A172 (cell line): Measurements from ENCODE around the gene RDM1. TPM values are rescaled to one million over a fixed set of nuclear protein-coding genes. Genes with fewer than 3 reads are reported as not detected.
A peak's percentile ranks its signal among the peaks of the same experiment; 100 is the strongest.

ENCODE experiments used
- DNase-seq: peaks from one replicate; pipeline ENCODE4 v3.0.0-alpha.2; 2015; ENCODE audit warnings: low spot score
- total RNA-seq: library from RNA; depleted of rRNA; stranded (reverse); fragments of >200 nt; shearing (Covaris generic); gene quantifications from 2 replicates; pipeline ENCODE4 v1.2.3, GENCODE V29; 2014

RDM1 gene
- total RNA-seq, 1 experiment from 2014 or later = 7.1 TPM

DNA sequence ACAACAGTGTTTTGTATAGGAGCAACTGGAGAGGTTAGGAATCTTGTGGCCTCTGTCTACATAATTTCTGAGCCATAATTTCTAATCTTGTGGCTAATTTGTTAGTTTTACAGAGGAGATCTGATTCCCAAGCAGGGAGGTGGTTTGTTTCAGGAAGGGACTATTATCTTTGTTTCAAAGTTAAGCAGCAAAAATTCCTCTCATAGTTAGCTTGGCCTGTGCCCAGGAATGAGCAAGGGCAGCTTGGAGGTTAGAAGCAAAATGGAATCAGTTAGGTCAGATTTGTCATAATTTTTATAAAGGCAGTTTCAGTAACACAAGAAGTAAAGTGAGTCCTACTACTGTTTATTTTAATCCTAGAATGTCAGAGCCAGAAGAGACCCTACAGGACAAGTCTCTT, 2.0 kb upstream of the RDM1 start:
- DNase-seq = no peak

DNA sequence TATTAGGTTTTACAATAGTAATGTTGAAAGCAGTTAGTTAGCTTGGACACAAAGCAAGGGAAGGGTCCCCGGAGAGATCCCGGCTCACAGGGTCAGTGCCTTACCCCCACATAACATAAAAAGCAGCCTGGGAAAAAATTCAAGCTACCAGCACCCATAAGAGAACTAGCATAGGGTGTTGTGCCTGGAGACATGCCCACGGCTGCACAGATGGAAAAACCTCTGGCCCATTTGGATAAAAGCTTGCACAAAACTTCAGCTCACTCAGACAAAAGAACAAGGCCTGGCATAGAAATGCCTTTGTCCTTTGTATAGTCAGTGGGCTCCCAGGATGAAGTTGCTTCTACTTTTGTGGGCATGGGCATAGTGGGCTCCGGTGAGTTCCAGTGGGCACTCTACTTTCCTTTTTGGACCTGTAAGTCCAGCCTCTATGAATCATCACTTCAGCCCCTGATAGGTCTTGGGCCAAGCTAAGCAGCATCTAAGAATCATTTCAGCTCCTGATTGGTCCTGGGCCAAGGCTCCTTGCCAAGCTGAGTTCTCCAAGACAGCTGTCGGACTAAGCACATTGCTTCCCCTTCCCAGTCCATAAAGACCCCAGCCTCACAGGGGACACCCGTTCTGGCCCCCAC, 1.3 kb upstream of the RDM1 start:
- peak; percentile 10 for DNase-seq

DNA sequence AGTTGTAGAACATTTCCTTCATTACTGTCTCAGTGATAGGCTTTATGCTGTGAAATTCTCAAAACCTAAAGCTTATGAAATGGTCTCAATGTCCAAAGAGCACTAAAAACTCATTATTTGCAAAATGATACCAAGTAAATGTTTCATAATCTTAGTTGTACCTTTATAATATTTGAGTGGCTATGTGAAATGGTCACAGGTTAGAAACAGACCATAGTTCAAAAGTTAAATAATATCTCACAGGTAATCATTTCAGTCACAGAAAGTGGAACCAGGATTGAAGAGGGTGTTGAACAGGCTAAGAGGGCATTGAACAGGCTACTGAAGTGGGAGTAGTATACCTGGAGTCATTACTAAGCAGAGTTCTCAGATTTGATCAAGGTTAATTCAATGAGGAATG, 2.9 kb downstream of the RDM1 start:
- no peak for DNase-seq

DNA sequence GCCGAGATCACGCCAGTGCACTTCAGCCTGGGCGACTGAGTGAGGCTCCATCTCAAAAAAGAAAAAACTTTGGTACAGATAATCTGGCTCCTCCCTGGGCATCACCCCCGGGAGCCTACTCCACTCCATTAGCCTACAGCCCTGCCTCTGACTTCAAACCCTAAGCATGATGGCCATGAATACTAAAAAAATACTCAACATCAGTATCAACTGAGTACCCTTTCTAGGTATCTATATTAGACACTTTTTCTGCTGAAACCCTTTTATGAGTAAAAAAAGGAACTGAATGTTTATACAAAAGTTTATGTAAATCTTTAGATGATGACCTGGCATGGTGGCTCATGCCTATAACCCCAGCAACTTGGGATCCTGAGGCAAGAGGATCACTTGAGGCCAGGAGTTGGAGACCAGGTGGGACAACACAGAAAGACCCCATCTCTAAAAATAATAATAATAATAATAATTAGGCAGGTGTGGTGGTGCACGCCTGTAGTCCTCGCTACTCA, 6.9 kb downstream of the RDM1 start:
- DNase-seq = no peak

DNA sequence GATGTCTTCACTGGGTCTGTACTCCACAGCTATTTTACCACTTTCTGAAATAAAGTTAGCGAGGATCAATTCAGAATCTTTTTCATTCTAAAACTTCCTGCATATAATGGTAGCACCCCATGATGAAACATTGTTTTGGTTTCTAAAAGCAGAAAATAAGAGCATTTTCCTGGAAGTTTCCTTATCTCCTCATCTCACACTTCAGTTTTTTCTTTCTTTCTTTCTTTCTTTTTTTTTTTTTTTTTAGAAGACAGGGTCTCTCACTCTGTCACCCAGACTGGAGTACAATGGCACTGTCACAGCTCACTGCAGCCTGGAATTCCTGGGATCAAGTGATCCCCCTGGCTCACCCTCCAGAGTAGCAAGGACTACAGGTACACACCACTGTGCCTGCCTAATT, 10.3 kb downstream of the RDM1 start:
- no peak for DNase-seq

DNA sequence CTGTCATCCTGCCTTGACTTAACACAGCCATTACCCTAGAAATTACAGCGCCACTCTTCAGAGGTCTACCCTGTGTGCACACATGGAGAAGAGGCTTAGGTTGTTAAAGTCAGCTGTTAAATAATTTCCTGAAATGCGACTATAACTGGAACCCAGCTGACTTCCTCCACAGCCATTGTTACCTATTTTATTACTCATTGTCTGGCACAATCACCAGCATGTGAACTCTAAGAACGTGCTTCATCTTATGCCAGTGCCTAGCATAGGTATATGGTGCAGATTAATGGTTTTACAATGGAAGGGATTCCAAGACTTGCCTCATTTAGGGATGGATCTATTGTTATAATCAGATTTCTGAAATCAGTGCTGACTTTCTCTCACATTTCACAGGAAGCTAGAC, 11.9 kb downstream of the RDM1 start:
- DNase-seq = no peak

DNA sequence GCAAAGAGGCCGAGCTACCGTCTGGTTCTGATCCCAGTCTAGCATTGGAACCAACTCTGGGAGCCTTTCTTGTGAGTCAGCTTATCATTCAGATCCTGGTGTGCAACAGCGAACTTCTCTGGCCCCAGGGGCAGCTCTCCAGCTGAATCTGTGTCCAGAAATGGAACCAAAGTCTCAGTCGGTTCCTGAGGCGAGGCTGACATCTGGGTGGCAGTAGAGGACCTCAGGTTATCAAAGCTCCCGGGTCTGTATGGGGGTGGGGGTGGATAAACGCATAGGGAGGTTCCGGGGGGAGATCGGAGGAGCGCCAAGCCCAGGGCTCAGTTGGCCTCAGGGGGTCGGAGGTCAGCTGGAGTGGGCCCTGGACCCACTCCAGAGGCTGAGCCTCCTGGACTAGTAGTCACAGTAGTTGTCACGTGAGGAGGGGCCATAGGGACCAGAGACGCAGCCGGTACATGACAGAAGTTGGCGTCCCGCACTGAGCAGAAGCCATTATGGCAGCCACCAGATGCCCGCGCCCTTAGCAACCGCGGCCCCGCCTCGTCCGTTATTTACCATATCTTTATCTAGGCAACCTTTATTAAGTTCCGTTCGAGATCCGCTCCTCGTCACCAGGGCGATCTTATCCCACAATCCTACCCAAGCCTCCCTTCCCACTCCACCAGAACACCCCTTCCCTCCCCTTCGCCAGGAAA, 12.9 kb downstream of the RDM1 start:
- no peak for DNase-seq

DNA sequence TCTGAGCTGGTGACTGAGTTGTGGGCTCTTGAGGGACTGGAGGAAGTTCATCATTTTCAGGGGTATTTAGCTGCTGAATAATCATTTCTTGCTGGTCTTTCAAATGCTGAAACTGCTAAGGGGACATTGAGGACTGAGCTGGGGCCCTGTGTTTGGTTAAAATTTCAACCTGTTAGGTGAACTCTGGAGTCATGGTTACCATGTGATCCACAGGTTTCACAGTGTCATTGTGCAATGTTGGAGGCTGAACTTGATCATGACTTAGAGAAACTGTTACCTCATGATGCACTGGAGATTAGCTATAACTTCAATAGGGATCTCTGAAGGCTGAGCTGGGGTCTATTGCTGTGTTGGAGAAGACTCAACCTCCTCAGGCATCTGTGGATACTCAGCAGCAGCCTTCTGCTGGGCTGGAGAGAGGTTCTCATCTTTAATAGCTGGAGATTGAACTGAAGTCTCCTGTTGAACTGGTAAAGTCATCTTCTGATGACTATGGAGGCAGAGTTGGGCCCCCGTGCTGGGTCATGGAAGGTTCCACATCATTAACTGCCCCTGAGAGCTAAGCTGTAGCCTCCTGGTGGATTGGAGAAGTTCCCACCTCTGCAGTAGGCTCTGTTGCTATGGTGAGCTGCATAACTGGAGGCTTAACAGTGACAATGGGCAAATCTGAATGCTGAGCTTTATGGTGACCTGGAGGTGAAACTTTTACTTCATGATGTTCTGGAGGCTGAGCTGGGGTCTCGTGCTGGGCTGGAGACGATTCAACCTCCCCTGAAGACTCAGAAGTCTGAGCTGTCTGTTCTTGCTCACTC, 15.2 kb downstream of the RDM1 start:
- no peak for DNase-seq

DNA sequence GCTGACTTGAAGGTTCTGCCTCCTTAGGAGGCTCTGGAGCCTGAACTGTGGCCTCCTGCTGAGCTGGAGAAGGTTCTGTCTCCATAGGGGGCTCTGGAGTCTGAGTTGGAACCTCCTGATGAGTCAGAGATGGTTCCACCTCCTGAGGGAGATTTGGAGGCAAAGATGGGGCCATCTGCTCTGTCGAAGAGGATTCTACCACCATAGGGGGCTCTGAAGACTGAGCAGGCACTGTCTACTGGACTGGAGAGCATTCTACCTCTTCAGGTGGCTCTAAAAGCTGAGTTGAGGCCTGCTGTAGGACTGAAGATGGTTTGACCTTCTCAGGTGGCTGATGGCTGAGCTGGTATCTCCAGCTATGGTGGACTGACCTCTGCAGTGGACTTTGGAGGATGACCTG, 16.2 kb downstream of the RDM1 start:
- no peak for DNase-seq

DNA sequence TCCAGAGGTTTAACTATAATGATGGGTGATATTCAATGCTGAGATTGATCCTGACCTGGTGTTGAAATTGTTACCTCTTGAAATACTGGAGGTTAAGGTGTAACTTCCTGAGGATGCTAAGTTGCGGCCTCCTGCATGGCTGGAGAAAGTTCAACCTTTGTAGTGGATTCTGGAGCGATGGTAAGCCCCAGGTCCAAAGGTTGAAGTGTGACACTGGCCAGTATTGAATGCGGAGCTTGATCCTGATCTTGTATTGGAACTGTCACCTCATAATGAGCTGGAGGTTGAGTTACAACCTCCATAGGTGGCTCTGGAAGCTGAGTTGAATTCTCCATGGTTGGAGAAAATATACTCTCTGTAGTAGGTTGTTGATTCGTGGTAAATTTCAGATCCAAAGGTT, 17.0 kb downstream of the RDM1 start:
- DNase-seq = no peak

DNA sequence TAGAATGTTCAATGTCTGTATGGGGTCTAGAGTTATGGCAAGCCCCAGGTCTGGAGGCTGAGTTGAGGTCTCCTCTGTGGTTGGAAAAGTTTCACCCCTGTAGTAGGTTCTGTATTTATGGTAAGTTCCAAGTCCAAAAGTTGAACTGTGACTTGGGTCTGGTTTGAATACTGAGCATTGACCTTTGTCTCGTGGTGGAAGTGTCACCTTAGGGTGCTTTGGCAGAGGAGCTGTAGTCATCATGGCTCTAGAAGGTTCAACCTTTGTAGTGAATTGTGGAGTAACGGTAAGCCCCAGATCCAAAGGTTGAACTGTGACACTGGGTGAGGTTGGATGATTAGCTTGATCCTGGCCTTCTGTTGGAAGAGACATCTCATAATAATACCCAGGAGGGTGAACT, 17.6 kb downstream of the RDM1 start:
- DNase-seq = no peak

DNA sequence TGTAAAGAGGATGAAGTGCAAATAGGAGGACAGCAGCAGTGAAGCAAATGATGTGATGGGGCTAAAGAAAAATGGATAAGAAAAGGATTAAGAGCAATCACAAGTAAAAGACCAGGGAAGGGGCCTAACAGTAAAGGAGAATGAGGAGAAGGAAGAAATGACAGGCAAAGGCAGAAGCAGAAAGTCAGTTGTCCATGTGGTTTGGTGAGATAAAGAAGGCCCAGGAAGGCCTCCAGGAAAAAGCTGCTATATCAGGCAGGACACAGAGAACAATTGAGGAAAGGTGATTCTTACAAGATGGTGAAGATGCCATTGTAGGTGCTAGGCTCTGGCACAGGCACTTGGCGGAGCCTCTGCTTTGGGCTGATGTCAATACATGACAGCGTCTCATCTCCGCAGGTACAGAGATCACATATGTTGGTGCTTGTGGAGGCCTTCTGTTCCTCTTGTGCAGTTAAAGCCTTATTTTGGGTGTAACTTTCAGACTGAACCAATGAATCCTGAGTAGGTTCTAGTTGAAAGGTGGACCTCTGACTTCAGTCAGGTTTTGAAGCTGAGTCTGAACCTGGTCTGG, 18.1 kb downstream of the RDM1 start:
- DNase-seq = no peak

DNA sequence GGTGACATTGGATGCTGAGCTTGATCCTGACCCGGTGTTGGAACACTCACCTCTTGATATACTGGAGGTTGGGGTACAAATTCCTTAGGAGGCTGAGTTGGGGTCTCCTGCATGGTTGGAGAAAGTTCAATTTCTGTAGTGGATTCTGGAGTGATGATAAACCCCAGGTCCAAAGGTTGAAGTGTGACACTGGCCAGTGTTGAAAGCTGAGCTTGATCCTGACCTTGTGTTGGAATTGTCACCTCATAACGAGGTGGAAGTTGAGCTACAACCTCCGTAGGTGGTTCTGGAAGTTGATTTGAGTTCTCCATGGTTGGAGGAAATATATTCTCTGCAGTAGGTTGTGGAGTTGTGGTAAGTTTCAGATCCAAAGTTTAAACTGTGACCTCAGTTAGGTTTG, 21.2 kb downstream of the RDM1 start:
- DNase-seq = no peak

DNA sequence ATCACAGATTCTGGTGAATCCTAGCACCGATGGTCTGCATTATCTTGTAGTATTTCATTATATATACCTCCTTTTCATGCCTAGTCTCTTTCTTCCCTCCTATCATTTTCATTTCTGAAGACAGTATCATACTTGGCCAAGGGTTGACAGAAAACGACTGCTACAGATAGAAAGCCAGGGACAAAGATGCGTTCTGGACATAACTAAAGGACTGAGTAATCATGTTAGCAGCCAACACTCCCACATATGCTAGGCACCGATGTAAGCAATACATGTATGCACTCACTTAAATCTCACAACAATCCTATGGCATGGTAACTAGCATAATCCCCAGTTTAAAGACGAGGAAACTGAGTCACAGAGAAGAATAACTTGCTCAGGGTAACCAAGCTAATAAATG, 22.9 kb downstream of the RDM1 start:
- no peak for DNase-seq

DNA sequence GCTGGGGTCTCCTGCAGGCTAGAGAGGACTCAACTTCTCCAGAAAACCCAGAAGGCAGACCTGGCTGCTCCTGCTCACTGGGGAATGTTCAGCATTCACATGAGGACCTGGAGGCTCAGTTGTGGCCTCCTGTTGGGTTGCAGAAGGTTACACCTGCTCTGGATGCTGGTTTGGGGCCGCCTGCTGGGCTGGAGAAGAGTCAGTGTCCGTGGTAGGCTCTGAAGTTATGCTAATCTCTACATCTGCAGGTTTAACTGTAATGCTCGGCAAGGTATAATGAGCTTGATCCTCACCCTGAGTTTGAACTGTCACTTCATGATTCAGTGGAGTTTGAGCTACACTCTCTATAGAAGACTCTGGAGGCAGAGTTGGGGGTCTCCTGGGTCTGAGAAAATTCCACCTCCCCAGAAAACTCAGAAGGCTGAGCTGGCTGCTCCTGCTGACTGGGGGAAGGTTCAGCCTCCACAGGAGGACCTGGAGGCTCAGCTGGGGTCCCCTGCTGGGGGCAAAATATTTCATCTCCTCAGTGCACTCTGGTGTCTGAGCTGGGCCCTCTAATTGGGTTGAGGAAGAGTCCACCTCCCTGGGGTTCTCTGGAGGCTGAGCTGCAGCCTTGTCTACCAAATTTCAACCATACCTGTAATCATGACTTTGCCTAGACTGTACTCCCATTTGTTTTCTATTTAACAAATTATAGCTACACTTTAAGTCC, 23.5 kb downstream of the RDM1 start:
- no peak for DNase-seq

DNA sequence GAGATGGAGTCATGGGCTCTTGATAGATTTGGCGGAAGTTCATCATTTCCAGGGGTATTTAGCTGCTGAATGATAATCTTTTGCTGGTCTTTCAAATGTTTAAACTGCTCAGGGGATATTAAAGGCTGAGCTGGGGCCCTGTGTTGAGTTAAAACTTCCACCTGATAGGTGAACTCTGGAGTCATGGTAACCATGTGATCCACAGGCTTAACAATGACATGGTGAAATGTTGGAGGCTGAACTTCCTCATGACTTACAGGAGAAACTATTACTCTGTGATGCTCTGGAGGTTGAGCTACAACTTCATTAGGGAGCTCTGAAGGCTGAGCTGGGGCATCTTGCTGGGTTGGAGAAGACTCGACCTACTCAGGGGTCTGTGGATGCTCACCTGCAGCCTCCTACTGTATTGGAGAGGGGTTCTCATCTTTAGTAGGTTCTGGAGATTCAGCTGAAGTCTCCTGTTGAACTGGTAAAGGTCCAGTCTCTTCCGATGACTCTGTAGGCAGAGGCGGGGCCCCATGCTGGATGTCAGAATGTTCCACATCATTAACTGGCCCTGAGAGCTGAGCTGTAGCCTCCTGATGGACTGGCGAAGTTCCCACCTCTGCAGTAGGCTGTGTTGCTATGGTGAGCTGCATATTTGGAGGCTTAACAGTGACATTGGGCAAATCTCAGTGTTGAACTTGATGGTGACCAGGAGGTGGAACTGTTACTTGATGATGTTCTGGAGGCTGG, 24.2 kb downstream of the RDM1 start:
- DNase-seq = no peak

DNA sequence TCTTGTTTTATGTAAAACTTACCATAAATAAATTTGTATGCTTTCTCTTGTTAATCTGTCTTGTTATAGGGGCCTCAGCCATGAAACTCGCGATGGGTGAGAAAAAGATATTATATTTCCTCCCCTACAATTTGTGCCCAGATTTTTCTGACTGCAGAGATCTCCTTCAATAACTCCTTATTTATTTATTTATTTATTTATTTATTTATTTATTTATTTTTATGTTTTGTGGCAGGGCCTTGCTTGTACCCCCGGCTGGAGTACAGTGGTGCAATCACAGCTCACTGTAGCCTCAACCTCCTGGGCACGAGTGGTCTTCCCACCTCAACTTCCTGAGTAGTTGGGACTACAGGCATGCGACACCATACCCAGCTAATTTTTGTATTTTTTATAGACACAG, 27.1 kb downstream of the RDM1 start:
- DNase-seq = no peak

DNA sequence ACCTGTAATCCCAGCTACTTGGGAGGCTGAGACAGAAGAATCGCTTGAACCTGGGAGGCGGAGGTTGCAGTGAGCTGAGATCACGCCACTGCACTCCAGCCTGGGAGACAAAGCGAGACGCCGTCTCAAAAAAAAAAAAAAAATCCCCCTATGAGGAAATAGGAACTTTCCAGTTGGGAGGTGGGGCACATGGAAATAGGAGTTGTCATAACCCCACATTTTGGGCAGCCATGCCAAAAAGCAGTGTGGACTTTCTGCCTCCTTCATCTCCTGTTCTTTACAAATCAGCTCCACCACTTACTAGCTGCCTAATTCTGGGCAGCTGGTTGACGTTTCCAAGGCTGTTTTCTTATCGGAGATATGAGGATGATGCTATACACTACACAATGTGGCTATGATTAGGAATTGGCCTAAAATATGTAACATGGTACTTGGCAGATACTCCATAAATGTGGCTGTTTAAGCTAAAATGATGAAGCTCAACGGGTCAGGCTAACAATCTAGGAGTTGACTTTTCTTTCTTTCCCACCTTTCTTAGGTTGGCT, 28.9 kb downstream of the RDM1 start:
- no peak for DNase-seq

DNA sequence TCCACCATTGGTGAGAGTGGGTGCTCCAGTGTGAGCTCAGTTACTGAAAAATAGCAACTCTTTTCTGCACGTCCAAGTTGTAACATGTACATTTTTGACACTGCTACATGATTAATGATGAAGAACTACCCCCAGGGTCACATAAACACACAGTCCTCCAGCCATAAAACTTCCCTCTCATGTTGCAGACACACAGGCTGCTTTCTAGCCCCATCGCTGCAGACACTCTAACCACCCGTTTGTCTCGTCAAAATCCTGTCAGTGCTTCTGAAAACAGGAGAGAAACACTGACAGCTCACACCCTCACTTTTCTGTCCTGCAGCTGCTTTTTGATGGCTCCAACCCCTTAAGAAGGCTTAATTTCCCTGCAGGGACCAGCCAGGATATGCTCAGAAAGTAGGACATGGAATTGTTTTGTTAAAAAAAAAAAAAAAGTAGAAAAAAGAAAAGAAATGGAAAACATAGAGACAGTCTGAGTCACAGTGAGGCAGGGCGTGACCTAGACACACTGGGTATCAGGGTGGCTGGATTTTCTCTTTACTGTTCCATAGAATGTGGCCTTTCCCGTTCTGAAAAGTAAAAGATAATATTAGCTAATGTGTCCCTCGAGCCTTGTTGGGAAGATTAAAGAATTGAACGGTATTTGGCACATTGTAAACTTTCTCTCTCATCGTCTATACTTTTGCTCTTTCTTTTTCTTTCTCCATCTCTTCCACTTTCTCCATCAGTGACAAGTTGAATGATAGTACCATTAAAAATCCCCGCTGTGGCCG, 29.7 kb downstream of the RDM1 start:
- no peak for DNase-seq

DNA sequence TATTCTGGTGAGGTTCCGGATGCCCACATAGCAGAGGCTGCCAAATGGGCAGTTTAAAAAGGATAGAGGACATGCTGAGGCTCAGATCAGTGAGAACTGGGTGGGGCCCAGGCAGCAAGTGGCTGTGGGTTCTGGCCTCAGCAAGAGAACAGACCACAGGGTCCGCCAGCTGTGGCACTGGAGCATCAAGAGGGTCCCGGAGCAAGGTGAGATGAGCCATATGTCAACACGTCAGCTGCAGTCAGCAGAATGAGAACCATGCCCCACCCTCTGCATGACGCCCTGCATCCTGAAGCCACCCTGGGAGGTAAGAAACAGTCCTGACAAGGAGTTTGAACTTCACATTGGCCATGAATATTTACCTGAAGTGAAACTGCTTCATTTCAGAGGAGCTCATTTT, 30.3 kb downstream of the RDM1 start:
- no peak for DNase-seq
